Midbrain (tissue), 1 donor: ENCODE results near the gene OVOL3.
"Not testable (repeated sequence)": the region's sequence is repeated elsewhere in the genome, so short reads cannot be mapped to it uniquely, and the experiment has no call there.

Experiments
- DNase-seq: peaks from one replicate; lab custom pipeline; 2025; lab: John Stamatoyannopoulos, UW

The OVOL3 gene

DNA sequence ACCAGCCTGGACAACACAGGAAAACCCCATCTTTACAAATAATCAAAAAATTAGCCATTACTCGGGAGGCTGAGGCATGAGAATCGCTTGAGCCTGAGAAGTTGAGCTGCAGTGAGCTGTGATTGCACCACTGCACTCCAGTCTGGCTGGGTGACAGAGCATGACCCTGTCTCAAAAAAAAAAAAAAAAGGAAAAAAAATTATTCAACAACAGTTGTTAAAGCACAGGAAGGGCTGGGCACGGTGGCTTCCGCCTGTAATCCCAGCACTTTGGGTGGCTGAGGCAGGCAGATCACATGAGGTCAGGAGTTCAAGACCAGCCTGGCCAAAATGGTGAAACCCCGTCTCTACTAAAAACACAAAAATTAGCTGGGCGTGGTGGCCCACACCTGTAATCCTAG is 20.3 kb downstream of the OVOL3 start:
- not testable (repeated sequence) for DNase-seq

DNA sequence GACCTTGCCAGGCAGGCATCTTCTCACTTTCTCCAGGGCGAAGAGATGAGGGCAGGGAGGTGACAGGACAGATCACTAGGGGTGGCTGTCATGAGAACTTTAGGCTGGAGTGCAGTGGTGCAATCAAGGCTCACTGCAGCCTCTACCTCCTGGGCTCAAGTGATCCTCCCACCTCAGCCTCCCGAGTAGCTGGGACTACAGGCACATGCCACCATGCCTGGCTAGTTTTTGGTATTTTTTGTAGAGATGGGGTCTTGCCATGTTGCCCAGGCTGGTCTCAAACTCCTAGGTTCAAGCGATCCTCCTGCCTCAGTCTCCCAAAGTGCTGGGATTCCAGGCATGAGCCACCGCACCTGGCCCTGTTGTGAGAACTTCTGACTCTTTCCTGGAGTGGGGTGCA is 23.9 kb downstream of the OVOL3 start:
- DNase-seq, result not testable (repeated sequence)

DNA sequence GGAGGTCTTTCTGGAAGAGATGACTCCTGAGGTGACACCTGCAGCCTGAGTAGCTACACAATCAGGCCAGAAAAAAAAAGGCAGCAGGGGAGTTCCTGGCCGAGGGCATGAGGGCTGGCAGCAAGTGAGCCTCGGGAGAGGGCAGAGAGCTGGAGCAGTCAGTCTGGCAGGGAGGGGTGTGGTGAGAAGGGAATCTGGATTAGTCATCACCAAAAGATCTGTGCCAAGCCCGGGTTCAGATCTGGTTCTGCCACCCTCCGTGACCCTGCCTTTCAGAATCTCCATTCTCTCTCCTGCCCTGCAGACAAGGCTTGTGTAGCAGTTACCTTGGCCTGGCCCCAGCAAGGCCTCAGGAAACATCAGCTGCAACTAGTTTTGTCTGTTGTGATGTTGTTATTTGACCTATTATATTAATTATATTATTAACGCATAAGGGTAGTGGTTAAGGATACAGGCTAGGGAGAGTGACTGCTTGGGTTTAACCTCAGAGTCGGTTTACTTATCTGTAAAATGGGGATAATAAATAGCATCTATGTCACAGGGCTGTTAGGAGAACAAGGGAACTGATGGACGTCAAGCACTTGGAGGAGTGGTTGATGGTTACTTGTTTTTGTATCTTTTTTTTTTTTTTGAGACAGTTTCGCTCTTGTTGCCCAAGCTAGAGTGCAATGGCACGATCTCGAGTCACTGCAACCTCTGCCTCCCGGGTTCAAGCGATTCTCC is 26.2 kb downstream of the OVOL3 start:
- DNase-seq, result no peak

DNA sequence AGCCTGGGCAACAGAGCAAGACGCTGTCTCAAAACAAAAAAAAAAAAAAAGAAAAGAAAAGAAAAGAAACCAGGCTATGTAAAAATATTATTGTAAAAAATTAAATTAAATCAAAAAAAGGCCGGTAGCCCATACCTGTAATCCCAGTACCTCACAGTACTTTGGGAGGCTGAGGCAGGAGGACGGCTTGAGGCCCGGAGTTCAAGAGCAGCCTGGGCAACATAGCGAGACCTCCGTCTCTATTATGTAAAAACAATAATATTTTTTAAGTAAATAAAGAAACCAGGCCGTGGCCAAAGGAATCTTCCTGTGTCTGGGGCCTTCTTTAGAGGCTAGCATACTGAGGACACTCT is 28.2 kb downstream of the OVOL3 start:
- no peak for DNase-seq

DNA sequence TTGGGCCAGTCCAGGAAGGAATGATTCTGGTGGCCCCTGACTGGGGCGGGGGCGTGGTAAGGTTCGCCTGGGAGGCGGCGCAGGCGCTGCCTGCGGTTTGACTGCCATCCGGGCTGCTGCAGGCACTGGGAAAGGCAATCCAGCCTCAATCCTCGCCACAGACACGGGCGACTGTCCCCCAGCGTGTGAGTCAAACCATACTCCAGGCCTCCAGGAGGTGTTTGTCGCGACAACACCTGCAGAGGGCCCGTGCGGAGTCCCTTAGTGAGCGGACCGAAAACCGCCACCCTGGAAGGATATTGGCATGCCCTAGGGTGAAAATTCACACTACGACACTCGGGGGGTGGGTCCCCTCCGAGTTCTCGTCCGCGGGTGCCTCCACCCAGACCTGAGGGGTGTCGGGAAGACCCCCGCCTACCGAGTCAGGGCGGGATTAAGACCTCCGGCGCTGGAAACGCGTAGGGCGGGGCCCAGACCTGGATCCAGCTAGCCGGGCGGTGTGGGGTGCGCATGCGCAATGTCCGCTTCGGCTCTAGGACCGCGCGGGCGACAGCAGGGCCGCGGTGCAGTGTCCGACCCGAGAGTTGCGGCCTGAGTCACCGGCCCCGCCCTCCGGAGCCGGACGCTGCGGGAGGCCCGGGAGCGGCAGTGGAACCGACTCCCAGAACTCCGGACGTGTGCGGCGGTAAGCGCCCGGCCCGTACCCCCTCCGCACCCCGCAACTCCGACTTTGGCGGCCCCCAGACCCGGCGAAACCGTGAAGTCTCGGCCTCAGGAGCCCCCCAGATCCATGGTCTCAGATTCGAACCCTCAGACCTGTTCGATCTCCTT is 28.7 kb downstream of the OVOL3 start, which contains the start of gene CAPNS1:
TSS of gene CAPNS1 (plus strand) at position 594 of the 831 bp plus-strand sequence. CDS start 946 bp downstream, outside the sequence.
- peak; percentile 97 for DNase-seq

DNA sequence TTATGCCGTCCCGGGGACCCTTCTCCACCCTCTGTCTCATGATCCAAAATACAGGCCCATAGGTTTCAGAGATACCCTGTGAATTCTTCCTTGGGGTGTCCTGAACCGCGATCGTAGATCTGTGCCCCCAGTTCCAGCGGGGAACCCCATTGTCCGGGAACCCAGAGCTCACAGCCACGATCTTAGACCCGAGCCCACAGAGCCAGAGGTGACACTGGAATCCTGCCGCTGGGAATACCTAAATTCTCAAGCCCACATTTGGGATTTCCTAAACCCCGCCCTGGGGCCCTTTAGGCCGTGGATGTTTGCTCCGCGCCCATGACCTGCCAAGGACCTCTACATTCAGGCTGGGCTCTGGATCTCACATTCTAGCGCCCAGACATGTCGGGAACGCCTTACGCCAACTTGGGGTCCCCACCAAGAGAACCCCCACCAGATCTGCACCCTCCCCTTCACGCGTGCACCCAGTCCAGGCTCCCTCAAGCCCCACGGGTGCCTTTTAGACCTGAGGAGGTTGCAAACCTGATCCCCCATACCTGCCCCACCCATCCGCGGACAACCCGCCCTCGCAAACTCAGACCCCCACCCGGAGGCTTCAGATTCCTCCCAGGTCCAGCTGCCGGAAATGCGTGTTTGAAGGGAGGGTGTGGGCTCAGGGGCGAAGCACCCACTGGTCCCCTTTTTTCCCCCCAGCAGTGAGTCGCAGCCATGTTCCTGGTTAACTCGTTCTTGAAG is 29.5 kb downstream of the OVOL3 start:
- peak; percentile 70 for DNase-seq

DNA sequence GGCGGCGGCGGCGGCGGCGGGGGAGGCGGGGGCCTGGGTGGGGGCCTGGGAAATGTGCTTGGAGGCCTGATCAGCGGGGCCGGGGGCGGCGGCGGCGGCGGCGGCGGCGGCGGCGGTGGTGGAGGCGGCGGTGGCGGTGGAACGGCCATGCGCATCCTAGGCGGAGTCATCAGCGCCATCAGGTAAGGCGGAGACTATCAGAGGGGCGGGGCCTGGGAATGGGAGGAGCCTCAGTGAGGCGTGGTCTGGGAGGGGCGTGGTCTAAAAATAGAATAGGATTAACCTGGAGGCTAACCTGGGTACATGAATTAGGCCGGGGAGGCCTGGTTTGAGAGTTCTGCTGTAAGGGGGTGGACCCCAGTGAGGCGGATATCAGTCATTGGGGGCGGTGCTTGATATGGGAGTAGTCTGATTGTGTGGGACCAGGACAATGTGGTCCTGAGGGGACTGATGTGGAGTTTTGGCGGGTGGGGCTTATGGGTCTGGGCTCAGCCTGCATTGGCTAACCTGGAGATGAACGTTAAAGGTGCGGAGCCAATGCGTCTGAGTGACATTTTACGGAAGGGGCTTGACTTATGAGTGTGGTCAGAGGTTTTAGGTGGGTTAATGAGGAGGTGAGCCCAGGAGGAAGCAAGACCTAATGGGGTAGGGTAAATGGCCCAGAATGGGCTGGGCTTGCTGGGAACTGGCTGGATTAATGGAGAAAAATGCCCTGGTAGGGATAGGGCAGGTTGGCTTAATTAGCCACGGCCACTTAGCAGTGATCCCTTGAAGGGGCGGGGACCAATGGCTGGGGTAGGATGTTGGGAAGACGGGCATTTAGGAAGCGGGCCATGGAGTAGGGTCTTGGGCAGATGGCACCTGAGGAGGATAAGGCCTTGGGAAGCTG is 30.3 kb downstream of the OVOL3 start:
- peak; percentile 55 for DNase-seq

DNA sequence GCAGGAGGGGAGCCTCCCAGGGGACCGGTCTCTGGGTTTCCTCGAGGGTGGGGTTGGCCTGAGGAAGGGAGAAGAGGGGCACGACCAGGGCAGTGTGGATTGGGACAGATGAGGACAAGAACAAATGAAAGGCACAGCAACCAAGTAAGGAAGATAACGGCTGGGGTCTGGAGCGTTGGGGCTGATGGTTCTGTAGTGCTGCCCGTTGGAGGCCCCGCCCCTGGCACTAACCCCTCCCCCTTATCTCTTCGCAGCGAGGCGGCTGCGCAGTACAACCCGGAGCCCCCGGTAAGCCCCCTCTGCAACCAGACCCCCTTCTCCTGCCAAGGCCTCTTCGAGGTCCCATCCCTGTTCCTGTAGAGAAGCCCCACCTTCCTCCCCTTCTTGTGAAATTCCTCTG is 31.1 kb downstream of the OVOL3 start:
- no peak for DNase-seq

DNA sequence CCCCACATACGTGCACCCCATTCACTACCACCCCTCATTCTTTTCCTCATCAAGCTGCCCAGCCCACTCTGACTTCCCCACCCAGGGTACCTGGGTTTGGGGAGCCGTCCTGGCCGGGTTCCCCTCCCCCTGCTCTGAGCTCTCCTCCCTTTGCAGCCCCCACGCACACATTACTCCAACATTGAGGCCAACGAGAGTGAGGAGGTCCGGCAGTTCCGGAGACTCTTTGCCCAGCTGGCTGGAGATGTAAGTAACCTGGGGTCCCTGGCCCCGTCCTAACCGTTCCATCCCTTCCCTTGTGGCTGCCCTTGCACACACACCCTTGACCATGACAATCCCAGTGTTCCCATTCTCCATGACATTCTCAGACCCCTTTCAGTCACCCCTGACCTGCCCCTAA is 31.6 kb downstream of the OVOL3 start:
- no peak for DNase-seq

DNA sequence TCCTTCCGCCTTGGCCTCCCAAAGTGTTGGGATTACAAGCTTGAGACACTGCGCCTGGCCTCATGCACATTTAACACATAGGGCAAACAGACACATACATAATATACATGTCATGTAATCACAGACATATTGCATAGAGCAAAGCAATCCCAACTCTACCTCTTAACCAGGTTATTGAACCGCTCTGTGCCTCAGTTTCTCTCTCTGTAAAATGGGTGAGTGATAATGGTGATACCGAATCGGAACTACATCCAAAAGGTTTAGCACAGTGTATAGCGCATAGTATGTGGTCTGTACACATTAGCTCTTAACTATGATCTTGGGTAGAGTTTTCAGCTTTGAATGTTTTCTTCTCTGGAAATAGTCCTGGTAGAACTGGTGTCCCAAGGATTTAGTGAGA is 33.7 kb downstream of the OVOL3 start:
- DNase-seq, result no peak

DNA sequence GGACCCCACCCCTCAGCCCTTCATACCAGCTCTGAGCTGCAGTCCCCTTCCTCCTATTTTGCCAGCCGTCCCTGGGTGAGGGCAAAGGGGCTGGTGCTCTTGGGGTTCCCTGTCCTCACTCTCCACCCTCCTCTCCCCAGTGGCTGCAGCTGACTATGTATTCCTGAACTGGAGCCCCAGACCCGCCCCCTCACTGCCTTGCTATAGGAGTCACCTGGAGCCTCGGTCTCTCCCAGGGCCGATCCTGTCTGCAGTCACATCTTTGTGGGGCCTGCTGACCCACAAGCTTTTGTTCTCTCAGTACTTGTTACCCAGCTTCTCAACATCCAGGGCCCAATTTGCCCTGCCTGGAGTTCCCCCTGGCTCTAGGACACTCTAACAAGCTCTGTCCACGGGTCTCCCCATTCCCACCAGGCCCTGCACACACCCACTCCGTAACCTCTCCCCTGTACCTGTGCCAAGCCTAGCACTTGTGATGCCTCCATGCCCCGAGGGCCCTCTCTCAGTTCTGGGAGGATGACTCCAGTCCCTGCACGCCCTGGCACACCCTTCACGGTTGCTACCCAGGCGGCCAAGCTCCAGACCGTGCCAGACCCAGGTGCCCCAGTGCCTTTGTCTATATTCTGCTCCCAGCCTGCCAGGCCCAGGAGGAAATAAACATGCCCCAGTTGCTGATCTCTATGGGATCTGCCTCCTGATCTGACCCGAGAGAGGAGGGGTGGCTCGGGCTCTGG is 38.9 kb downstream of the OVOL3 start:
- DNase-seq, result no peak

DNA sequence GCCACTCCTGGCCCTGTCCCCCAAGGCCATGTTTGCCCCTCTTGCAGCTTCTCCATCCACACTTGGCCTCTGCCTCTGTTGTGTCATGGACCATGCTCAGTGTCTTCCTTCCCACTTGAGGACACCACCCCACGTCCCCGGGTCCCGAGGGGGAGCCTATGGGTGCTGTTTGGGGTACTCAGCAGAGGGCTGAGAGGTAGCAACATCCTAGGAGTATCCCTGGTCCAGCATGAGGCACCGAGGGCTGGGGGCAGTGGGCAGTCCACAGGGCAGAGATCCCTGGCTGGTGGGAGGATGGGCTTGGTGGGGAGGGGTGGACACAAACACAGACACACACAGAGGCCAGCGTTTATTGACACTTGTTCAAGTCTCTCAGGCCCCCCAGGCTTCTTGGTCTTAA is 39.6 kb downstream of the OVOL3 start:
- no peak for DNase-seq

DNA sequence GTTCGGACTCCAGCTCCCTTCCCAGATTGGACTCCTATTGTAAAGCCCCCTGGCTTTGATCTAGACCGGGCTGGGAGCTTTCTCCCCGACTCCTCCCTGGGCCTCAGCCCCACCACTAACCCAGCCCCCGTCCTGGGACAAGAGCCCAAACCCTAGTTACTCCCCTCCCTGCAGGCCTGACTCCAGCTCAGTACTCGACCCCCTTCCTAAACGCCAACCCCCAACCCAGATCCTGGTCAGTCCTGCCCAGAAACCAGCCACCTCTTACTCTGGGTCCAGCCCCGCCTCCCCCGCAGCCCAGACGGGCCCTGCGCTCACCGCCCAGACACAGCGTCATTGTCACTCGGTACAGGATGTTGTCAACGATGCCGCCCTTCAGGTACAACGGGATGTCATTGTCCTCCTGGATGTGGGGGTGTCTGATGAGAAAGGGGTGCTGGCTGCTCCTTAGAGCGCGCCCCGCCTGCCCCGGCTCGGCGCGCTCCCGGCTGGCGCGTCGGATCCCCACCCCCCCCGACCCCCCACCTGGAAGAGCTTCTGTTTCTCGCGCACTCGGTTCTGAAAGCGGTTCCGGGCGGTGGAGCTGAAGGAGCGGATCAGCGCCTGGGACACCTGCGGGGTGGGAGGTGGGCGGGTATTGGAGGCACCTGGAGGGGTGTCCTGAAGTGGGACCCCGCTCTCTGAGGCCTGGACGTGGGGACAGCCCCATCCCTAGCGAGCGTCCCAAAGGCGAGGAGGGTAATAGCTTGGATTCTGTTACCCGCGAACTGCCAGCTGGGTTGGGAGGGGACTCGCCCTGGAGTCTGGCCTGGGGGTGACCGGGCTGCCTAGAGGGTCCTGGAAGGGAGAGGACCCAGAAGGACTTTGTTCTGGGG is 40.4 kb downstream of the OVOL3 start:
- DNase-seq, result no peak

DNA sequence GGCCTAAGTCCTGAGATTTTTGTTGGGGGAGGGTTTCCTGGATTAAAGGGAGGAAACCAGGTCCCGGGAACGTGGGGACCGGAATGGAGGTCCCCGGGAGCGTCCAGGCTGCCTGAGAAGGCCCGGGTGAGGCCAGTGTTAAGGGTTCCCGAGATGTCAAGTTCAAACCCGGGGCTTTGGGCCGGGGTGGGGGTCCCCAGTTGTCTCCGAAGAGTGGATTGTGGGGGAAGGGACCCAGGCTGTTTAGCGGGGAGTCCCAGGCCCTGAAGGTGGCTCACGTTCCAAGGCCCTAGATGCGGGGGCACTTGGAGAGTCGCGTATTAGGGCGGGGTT is 41.0 kb downstream of the OVOL3 start:
- DNase-seq, result no peak

DNA sequence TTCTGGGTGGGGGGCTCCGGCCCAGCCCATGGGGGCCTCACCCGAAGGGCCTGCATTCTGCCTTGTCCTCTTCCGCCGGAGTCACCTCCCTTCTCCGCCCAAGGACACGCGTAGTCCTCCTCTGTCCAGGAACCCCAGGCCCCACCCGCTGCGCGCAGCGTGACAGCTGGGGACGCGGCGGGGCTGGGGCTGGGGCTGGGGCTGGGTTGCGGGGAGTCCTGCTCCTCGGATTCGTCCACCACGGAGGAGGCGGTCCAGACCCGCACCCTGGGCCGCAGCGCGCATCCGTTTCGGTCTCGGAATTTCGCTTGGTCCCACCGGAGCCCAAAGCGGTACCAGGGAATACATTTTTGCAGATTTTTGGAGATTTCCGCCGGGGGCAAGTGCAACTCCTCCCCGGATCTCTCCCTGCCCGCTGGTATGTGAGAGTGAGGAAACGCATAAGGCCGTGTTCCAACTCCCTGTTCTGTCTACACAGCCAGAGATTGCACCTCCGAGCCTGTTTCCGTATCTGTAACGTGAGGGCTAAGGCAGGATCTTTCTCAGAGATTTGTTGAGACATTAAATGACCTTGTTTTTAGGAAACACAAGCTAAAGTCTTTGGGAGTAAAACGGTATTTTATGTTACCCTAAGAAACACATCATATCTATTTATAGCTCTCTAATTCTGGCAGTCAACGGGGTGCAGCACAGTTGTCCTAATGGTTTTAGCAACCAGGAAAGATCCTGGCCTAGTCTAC is 41.6 kb downstream of the OVOL3 start, which contains the start of gene COX7A1:
TSS of gene COX7A1 (minus strand) at position 96 of the 740 bp plus-strand sequence. CDS start at position 56, 40 bp downstream.
- DNase-seq, result no peak

DNA sequence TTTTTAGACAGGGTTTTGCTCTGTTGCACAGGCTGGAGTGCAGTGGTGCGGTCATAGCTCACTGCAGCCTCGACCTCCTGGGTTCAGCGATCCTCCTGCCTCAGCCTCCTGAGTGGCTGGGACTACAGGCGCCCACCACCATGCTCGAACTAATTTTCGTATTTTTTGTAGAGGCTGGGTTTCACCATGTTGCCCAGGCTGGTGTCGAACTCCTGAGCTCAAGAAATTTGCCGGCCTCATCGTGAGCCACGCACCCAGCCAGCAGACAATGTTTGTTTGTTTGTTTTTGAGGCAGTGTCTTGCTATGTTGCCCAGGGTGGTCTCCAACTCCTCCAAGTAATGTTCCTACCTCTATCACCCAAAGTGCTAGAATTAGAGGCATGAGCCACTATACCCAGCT is 42.2 kb downstream of the OVOL3 start:
- no peak for DNase-seq

DNA sequence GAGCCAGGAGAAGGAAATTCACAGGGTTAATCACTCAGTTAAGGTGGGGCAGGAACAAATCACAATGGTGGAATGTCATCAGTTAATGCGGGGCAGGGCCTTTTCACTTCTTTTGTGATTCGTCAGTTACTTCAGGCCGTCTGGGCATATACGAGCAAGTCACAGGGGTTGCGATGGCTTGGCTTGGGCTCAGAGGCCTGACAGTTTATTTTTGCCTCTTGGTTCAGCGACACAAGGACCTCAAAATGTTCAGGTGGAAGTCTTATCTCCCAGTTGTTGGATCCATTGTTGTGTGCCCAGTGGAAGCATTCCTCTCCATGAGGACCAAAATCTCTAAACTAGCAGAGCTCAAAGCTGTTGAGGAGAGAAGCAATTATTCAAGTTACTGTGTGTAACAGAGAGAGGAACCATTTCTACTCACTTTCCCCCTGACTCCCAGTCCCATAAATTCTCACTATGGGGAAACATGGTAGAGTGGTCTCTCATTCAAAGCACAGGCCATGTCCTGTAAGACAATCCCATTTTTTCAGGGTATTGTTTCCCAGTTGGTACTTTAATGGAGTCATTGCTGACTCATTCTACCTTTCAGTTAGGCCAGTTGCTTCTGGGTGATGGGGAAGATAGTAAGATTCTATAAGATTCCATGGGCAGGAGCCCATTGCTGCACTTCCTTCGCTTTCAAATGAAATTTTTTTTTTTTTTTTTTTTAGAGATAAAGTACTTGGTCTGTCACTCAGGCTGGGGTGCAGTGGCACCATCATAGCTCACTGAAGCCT is 50.1 kb downstream of the OVOL3 start:
- no peak for DNase-seq
